Fibroblast of the conjunctiva (primary cell): ENCODE measurements around the gene KRT72.
A peak's percentile ranks its signal among the peaks of the same experiment; 100 is the strongest.
"Not testable (repeated sequence)": the region's sequence is repeated elsewhere in the genome, so short reads cannot be mapped to it uniquely, and the experiment has no call there.

Experiments
- DNase-seq: peaks from one replicate; pipeline ENCODE4 v3.0.0-alpha.2; 2010; ENCODE audit warnings: low read depth

The KRT72 gene

DNA sequence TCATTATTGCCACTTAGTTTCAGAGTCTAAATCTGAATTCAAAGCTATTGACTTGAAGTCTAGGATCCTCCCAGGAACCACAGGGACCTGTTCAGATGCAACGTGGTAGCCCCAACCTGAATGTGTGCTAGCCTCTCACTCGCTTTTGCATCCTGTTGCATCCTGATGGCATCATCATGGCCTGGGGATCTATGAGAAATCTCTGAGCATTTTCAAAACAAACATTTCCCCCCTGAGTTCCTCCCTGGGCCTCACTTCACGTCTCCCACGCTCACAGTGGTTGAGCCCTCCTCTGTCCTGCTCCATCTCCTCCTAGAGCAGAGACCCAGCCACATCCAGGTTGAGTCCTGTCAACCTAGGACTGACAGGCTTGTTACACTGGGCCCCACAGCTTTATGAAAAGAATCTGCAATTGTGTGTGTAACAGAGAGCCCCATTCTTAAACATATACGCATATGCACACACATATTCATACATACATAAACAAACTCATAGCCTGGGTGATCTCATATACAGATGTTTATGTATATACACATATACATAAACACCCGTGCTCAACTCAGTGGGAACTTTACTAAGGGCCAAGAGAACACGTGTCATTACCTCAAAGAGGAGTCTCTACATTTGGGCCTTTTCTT, 5.4 kb upstream of the KRT72 start:
- DNase-seq, result no peak

DNA sequence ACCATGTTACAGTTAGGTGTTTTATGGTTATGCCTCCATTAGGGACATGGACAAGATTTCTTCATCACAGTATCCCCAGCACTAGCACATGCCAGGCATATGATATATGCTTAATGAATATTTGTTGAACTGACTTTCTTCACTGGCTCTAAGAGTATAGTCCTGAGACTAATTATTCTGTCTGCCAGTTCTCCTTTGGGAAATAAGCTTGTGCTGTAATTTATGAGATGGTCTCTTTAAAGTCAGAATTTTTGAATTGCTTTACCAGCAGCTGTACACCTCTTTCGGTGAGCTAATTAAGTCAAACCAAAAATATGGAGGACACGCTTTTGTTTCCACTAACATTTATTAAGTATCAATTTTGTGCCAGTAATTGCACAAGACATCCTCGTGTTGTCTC, 4.8 kb upstream of the KRT72 start:
- no peak for DNase-seq

- no peak for DNase-seq
Observed at GRCh38 chr12:52605542-52605941, 4.3 kb upstream of the KRT72 start.

DNA sequence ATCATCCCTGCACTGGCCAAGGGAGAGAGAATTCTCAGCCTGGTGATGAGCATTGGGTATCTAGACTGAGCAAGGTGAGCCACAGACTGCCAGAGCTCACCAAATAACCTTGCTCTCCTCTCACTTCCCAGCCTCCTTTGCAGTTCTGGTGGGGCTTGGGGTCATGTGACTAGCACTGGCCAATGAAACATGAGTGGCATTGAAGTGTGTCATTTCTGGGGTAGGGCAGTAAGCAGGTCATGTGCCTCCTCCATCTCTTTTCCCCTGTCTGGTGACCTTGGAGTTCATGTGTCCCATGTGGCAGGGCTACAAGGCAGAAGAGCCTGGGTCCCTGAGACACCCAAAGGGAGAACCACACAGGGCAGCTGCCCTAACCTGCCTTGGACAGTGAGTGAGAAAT, 3.6 kb upstream of the KRT72 start:
- no peak for DNase-seq

DNA sequence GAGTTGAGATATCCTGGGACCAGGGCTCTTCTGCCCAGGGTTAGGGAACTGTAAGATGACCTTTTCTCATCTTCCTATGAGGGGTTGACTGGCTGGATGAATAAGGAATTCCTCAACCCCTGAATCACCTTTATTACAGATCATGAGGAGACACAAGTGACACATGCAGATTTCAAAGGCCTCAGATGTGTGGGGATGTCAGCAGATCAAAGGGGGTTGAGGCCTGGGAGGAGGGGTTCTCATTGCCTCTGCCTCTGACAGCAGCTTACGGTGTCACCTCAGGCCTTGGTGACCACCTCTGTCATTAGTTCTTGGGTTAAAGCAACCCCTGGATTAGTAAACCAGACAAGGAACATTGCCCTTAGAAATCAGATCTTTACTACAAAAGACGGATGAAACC, 2.1 kb upstream of the KRT72 start:
- no peak for DNase-seq

GRCh38 chr12:52602552-52602951, 1.3 kb upstream of the KRT72 start:
- no peak for DNase-seq

DNA sequence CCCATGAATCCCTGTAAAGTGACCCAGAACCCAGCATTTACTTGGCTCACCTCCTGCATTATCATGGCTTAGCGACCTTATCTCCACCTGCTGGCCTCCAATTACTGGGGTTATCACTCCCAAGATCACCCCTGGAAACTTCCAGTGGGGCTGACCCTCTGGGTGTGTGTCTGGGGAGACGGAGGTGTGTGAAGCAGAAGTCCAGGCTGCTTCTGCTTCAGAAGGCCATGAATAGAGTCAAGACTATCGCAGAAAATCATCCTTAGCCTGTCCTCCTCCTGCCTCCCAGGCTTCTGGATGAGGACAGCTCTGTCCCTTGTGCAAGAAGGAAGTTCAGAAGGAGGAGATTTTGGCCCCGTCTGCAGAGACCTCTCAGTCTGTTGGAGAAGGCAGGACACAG, 408 bp upstream of the KRT72 start:
- DNase-seq, result no peak

GRCh38 chr12:52600475-52600874, 788 bp downstream of the KRT72 start:
- DNase-seq, result no peak

DNA sequence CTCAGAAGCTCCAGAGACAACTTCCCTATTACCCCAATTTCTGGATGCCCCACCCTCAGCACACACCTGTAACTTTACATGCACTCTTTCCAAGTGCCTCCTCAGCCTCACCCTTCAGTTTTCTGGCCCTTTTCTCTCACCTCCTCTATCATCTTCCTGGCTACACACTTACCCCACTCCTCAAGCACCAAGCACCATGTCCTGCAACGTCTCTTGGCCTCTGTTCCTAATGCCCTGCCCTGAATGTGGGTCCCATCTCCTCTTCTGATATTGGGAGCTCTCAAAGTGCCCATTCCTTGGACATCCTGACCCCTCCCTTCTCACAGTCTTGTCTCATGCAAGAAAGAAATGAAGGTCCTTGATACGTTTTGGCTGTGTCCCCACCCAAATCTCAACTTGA, 1.2 kb downstream of the KRT72 start:
- DNase-seq, result no peak

DNA sequence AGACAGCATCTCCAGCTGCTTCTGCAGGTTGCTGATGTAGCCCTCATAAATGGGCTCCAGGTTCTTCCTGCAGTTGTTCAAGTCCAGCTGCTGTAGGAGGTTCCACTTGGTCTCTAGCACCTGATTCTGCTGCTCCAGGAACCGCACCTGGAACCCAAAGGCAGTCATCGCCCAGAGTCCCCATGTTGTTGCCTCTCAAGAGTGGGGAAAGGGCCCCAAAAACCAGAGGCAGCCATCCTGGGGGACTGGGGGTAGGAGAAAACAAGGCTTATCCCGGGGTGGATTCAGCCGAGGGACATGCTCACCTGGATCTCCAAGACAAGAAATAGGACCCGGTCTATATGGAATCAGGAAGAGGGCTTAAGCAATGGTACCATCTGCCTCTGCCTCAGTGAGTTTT, 2.3 kb downstream of the KRT72 start:
- no peak for DNase-seq

DNA sequence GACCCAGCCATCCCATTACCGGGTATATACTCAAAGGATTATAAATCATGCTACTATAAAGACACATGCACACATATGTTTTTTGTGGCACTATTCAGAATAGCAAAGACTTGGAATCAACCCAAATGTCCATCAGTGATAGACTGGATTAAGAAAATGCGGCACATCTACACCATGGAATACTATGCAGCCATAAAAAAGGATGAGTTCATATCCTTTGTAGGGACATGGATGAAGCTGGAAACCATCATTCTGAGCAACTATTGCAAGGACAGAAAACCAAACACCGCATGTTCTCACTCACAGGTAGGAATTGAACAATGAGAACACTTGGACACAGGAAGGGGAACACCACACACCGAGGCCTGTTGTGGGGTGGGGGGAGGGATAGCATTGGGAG, 7.0 kb downstream of the KRT72 start:
- DNase-seq, result not testable (repeated sequence)

- no peak for DNase-seq
Observed at GRCh38 chr12:52591521-52591920, 9.7 kb downstream of the KRT72 start.

DNA sequence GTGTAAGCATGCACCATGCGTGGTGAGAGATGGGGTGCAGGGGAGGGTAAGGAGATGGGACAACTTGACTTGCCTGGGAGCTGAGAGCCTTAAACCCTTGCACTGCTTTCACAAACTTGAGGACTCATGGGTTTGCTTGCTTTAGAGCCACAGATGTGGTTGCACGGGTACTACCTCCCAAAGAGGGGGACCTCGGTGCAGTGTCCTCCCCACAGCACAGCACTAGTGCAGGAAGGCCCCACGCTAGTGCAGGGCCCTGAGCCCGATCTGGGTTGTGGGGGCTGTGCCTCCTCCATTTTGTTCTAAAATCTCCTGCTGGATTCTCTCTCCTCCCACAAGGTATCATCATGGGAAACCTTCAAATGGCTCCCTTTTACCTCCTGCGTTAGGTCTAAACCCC, 11.2 kb downstream of the KRT72 start:
- no peak for DNase-seq

GRCh38 chr12:52587563-52587962, 13.7 kb downstream of the KRT72 start:
- no peak for DNase-seq

GRCh38 chr12:52585946-52586345, 15.3 kb downstream of the KRT72 start:
- DNase-seq, result no peak

- no peak for DNase-seq
Observed at GRCh38 chr12:52585066-52585465, 16.2 kb downstream of the KRT72 start.

DNA sequence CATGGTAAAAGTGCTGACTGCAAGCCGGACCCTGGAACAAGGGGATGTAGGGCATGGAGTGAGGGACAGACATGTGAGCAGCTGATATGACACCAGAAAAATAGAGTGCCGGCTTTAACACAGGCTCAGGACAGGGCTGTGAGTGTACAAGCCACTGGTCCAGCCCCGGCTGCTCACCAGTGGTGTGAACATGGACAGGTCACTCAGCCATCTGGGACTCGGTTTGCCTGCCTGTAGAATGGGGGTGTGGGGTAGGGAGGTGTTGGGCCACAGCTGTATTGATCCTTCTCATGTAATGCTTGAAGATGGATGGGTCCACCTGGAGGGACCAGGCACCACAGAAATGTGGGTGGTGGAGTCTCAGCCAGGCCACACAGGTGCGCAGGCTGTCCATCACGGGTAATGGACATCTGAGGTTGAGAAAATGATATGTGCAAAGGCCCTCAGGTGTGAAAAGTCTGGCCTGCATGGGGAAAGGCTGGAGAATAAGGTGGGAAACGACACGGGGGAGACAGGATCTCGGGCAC, 17.0 kb downstream of the KRT72 start:
- no peak for DNase-seq

- peak; percentile 10 for DNase-seq
Observed at GRCh38 chr12:52582971-52583456, 18.2 kb downstream of the KRT72 start.

- no peak for DNase-seq
Observed at GRCh38 chr12:52582486-52582885, 18.8 kb downstream of the KRT72 start.

- DNase-seq, result no peak
Observed at GRCh38 chr12:52581481-52581880, 19.8 kb downstream of the KRT72 start.

DNA sequence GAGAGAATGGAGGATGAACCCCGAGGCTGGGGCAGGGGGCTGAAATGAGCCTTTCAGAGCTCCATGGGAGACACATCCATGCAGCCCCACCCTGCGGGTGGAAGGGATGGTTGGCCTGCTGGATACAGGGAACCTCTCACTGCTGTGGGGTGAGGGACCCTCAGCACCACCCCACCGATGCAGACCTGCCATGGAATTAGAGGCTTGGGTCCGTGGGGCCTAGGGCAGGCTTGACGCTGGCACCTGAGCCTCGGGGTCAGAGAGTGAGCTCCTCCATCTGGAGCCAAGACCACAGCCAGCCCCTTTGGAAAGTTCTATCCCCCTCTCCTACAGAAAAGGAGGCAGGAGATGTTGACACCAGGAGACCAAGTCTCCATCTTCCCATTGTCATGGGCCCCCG, 20.2 kb downstream of the KRT72 start:
- no peak for DNase-seq

- DNase-seq, result no peak
Observed at GRCh38 chr12:52580496-52580895, 20.8 kb downstream of the KRT72 start.

GRCh38 chr12:52579468-52580465, 21.5 kb downstream of the KRT72 start:
- DNase-seq, result no peak
